Hematopoietic multipotent progenitor cell treated with erythropoietin and hydrocortisone succinate and interleukin-3 and kit ligand, for 8 days (in vitro differentiated cells): Measurements from ENCODE around the gene DNAH17.

Experiments
- DNase-seq: peaks from one replicate; pipeline ENCODE4 v3.0.0-alpha.2; 2015

Gene DNAH17

DNA sequence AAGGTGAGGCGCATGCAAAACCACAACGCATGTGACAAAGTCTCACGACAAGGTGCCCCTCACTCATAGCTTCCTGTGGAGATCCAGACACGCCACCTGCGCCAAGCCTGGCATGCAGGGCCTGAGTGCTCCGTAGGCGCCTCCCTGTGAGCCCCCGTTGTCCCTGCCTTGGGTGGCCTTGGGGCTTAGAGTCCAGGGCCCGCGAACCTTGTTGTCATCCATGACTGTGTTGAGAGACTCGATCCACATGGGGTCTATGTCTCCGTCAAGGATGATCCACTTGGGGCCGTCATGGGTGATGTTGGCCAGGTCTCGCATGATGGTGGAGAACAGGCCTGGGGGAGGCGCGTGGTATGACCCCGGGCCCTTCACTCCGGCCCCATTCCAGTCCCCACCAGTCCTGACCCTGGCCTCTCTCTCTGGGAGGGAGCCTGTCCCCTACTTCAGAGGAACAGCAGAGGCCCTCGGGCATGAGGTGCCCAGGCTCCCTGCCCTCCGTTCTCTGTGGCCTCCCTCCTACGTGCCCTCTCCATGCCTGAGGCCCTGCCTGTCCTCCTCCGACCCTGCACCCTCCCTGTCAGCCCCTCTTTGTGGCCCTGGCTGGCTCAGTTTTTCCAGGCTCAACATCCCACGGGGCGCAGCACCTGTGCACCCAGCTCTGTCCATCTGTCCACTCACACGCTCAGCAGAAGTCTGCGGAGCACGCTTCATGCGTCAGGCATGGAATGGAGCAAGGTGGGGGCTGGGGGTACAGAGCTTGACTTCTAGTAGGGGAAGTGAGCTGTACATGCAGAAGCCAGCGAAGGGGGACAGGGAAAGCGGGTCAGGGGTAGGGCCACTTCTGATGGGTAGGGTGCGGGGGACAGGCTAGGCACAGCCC is 85.7 kb downstream of the DNAH17 start:
- DNase-seq: no peak

GRCh38 chr17:78490673-78491072 is 86.5 kb downstream of the DNAH17 start:
- no peak for DNase-seq

GRCh38 chr17:78490156-78490555 is 87.0 kb downstream of the DNAH17 start:
- no peak for DNase-seq

DNA sequence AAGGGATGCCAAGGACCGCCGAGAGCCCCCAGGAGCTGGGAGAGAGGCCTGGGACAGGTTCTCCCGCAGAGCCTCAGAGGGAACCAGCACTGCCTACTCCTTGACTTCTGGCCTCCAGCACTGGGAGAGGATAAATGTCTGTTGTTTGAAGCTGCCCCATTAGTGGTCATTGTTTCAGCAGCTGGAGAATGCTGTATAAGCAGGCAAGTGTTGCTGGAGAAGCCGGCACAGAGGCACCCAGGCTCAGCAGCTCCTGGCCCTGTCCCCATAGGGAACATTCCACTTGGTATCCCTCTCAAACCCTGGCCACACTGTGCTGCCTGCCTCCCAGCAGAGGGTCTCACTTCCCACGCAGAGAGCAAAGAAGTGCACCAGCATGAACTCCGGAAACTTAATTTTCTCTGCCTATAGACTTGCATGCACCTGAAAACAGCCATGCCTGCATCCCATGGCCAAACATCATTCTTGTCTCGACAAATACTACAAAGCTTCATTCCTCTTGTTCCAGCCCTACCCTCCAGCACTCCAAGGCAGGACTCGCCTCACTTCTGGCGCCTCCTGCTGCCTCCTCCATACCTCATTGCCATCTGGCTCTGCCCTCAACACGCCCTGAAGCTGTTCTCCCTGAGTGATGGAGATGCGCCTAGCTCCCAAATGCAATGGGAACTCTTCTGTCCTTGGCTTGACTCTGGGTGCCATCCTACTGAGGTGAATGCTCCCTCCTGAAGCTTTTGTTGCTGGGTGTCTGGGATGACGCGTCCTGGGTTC is 88.1 kb downstream of the DNAH17 start:
- DNase-seq: no peak

- DNase-seq: no peak
Observed at GRCh38 chr17:78488156-78488555, 89.0 kb downstream of the DNAH17 start.

DNA sequence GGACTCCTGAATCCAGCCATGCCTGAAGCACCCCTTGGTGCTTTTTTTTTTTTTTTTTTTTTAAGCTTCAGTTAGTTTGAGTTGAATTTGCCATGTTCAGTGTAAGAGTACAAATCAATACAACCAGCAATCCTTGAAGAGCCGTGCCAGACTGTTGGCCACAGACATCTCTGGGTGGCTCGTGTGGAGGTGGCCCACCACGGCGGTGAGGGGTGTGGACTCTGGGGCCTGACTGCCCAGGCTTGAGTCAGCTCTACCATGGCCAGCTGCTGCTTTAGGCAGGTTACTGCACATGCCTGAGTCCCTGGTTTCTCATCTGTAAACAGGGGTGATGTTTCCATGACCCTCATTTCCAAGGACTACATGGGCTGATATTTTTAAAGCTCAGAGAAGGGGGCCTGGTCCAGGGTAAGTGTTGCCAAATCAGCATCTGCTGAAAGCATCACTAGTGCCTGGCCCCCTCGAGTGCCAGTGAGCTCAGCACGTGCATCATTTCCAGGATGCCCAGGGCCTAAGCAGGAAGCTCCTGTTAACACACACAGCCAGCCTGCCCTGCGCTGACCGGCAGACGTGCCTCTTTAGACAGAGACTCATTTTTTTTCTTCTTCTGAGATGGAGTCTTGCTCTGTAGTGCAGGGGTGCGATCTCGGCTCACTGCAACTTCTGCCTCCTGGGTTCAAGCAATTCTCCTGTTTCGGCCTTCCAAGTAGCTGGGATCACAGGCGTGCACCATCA is 90.1 kb downstream of the DNAH17 start:
- DNase-seq: no peak

DNA sequence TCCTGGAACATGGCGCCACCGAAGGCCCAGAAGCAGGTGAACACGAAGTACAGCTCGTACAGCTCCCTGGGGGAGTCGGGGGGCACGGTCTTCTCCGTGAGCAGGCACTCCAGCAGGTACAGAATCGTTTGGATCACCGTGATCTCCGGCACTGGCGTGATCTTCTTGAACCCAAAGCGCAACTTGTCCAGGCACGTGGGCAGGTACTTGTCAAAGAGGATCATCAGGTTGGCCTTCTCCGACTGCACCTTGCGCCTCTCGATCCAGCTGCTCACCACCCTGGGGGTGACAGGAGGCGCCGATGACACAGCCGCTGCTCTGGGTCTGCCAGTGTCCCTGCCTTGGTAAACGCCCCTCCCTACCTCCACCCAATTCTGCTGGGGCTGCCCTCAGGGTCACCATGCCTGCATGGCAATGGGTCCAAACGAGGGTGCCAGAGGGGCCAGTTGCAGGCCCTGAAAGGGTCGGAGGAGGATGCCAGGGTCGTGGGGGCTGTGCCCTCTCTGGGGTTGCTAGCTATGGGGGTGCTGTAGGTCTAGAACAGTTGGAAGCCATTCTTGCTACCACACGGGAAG is 90.9 kb downstream of the DNAH17 start:
- DNase-seq: no peak

DNA sequence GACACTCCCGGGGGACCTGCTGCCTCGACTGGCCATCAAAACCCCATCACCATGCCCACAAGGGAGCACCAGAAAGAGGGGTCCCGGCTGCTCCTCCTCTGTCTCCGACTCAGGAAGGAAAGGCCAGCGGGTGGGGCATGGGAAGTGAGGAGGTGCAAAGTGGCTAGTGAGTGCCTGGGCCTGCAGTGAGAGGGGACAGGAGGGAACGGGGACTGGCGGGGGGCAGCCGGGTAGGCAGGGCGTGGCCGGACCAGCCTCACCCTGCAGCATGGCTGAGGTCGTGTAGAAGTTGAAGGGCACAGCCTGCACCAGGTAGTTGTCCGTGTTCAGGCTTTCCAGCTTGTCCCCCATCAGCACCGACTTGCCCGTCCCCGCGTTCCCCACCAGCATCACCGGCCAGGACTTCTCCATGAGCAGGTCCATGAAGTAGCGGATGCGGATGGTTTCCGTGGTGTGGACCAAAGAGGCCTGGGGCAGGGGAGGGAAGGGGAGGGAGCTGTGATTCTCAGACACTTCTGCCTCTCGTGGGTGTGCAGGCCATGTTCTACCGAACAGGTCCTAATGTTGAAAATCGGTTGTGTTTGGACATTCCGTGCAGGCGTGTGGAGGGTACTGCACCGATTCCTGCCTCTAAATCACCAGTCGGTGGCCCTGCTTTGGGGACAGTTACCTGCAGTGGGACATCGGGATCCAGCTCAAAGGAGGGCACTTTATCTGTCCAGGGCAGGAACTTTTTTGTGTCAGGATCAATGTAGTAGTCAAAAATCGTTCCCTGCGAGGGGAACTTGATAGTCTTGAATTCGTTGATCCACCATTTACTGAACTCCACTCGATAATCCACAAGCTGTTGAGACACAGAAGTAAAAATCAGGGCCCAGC is 91.7 kb downstream of the DNAH17 start:
- DNase-seq: no peak

GRCh38 chr17:78484271-78485246 is 92.6 kb downstream of the DNAH17 start:
- DNase-seq: no peak

- DNase-seq: no peak
Observed at GRCh38 chr17:78479369-78479768, 97.8 kb downstream of the DNAH17 start.

DNA sequence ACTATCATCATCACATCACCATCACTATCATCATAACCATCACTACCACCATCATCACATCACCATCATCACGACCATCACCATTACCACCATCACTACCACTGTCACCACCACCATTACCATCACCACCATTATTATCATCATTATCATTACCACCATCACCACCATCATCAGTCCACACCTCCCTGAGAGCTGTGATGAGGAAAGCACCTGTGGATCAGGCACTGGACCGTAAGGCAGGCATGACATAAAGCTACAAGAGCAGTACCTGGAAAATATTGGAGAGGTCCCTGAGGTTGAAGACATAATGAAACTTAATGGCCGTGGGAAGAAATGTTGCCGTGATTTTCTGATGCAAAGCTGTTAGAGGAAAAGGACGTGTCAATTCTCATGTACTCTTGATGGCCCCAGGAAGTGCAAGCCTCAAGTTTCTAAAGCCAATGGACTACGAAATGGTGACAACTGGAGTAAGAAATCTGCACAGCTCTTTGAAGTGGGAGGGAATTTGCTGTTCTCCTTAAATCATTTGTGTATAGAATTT is 98.4 kb downstream of the DNAH17 start:
- DNase-seq: no peak

DNA sequence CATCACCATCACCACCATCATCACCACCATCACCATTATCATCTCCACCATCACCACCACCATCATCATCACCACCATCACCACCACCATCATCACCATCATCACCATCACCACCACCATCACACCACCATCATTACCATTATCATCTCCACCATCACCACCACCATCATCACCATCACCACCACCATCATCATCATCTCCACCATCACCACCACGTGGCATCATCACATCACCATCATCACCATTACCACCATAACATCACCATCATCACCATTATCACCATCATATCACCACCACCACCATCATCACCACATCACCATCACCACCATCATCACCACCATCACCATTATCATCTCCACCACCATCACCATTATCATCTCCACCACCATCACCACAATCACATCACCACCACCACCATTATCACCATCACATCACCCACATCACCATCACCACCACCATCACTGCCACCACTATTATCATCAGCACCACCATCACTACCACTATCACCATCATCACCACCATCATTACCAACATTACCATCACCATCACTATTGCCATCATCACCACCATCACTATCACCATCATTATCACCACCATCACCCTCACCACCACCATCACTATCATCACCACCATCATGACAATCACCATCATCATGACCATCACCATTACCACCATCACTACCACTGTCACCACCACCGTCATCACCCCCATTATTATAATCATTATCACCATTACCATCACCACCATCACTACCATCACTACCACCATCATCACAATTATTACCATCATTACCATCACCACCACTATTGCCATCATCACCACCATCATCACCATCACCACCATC is 99.1 kb downstream of the DNAH17 start:
- DNase-seq: no peak

DNA sequence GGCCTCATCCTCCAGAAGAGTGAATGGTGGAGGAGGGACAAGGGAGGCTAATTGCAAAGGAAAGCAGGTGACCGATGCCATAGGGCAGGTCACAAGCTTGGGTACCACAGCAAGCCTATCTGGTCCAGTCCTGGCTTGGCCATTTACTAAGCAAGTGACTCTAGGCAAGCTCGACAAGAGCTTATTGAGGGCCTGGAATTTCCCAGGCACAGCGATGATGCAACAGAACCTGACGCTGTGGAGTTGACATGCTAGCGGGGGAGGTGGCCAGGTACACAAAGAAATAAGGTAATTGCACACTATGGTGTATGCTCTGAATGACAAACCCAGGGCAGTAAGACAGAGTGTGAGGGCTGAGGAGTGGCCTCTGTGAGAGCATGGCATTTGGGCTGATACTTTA is 100.2 kb downstream of the DNAH17 start:
- no peak for DNase-seq

DNA sequence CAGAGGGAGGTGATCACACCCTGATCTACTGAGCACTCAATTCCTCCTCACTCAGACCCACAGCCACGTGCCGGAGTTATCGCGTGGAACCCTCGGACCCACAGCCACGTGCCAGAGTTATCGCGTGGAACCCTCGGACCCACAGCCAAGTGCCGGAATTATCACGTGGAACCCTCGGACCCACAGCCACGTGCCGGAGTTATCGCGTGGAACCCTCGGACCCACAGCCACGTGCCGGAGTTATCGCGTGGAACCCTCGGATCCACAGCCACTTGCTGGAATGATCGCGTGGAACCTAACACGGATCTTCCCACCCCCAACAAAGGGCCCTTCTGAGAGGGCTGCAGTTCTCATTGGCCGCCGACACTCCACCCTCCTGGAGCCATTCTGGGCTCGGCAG is 101.0 kb downstream of the DNAH17 start:
- DNase-seq: no peak

GRCh38 chr17:78475211-78475610 is 102.0 kb downstream of the DNAH17 start:
- no peak for DNase-seq

- no peak for DNase-seq
Observed at GRCh38 chr17:78474614-78475146, 102.5 kb downstream of the DNAH17 start.

GRCh38 chr17:78473951-78474613 is 103.1 kb downstream of the DNAH17 start:
- no peak for DNase-seq

- no peak for DNase-seq
Observed at GRCh38 chr17:78472035-78472905, 104.9 kb downstream of the DNAH17 start.
